NOMO-1 (cell line): ENCODE measurements around the gene ETV1.

Source experiments
- DNase-seq, 2 experiments: peaks; one replicate each; lab custom pipeline; 2025; ENCODE audit not compliant: unreplicated experiment in 2 of 2; lab: John Stamatoyannopoulos, UW

ETV1 gene

DNA sequence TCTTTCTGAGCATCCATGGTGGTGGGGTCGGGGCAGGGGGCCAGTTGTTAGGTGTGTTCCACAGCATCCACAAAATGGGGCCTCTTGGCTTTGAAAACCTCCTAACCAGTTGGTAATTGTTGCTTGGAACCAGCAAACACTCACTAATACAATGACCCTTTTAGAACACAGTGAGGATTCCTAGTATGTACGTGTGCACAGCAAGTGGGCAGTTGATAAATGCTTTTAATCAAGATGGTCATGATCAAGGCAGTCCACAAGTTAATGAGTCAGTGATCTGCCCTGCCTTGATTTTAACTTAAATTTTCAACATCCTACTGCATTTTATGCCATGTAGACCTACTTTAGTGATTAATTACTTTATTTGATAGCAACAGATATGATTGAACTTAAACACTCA is 103.1 kb downstream of the ETV1 start:
- DNase-seq, result no peak

DNA sequence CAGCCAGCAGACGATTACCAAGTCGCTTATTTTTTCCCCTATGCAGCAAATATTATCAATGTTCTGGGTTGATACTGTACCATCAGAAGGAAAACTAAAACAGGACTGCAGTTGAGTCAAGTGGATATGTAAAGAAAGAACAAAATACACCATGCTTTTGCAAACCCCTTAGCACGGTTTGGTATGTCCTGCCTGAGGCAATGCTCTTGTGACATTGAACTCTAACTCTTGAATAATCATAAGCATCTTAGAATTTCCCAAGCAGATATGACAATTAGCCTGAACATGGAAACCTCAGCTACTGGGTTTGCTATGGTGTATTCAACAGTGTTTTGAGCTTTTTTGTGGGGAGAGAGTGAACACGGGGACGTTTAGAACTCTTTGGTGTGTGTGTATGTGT is 107.4 kb downstream of the ETV1 start:
- no peak for DNase-seq

DNA sequence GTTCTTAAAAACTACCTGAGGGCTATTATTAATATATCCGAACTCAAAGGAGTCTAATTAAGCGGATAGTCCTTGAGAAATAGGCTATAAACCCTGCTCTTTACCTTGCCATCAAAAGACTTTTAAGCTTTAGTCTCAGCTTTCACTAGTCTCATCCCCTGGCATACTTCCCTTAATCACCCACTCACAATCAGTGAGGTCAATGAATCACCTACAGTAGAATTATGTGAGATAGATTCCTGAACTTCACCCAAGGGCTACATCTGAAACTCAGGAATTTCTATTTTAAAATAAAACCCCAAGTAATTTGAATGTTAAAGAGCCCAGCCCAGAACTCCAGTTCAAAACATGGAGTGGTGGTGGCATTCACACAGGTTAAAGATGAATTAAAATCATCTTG is 108.7 kb downstream of the ETV1 start:
- DNase-seq, result no peak

DNA sequence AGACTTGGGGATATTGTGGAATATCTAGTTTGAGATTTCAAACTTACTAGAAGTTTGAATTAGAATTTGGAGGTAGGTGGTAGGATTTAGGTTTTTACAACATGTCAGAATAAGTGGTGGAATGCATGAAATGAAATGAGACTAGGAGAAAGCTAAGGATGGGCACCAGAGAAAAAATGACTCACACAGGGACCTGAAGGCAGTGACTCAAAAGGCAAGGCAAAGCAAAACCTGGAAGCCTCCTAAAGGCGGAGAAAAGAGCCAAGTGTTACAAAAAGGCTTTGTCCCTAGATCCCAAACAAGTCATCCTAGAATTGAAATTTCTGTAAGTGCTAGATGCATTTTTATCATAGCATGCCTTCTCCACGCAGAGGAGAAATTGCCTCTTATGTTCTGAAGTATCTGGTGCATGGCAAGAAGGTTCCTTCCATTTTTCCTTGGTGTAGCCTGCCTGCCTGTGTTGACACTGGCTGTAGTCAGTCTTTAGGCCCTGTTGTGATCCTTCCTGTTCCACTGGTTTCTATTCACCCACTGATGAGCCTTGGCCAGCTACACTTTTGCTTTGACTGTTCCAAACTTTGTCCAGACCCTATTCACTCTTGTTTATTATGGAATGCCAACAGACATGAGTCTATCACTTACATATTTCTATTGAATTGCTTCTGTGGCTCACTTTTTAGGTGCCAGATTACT is 109.3 kb downstream of the ETV1 start:
- no peak for DNase-seq

DNA sequence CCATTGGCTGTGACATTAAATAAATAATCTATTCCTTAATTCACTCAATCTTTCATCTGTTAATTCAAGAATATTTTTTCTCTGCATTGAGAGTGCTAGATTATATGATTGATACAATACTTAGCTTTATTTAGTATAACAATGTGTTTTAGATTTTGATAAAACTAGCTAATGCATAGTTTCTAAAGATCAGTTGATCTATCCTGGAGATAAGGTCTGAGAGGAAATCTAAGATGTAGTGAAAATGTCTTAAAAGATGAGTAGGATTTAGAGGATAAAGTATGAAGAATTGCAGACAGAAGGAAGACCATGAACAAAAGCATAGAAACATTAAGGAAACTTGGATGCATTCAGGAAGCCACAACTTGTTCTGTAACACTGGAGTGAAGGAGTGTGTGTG is 110.3 kb downstream of the ETV1 start:
- DNase-seq, result no peak

DNA sequence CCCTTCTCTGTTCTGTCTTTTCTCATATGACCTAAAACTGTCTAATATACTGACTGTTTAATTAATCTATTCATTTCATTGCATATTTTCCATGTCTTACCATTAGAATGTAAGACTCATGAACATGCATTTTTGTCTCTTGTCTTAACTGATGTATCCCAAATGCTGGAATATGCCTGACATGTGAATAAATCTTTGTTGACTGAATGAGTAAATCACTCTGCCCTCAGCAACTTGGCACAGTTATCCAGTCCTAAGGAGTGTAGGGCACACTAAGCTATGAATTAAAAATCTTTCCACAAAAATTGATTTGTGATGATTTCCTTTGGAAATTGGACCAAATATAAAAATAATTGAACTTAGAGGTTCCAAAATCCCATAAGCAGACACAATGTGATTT is 111.3 kb downstream of the ETV1 start:
- no peak for DNase-seq

DNA sequence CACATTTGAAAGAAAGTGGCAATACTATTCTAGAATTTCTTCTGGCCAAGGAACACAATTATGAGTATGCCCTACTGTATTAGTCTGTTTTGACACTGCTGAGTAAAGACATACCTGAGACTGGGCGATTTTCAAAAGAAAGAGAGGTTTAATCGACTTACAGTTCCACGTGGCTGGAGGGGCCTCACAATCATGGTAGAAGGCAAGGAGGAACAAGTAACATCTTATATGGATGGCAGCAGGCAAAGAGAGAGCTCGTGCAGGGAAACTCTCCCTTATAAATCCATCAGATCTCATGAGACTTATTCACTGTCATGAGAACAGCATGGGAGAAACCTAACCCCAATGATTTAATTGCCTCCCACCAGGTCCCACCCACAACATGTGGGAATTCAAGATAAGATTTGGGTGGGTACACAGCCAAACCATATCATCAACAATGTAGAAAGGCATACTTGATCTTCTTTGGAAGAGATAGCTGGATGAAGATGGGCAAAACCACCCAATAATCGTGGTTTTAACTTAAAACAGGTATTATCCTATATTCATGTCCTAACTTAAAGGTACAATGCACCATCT is 113.9 kb downstream of the ETV1 start:
- no peak for DNase-seq

DNA sequence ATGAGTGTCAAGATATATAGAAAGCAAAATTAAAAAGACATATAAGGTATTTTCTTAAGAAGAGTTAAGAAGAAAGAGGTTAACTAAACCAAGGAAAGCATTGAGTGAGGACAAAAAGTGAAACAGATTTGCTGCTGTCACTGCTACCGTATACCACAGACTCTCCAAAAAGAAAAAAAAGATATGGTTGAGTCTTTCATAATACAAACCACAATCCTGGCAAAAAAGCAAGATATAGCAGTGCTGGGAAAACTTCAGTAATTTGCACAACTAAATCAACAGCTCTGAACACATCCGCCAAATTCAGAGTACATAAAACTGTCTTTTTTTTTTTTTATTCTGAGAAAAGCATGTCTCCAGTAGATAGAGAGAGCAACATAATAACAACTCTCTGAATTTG is 114.7 kb downstream of the ETV1 start:
- peak; percentile 5 to 67 for DNase-seq

DNA sequence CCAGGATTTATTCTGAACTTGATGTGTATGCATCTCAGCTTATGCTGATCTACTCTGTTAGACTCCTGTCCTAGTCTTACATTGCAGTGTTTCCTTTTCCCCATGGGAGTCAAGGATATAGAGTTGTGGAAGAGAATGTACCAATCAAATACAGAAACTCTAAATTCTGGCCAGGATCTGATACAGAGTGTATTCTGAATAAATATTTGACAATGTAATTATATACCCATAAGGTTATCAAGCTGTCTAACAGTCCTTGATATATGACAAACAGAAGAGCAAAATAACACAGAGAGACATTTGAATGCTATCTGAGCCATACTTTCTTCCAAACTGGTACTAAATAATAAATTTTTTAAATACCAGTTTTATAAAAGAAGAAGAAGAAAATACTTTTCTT is 116.8 kb downstream of the ETV1 start:
- DNase-seq, result no peak

DNA sequence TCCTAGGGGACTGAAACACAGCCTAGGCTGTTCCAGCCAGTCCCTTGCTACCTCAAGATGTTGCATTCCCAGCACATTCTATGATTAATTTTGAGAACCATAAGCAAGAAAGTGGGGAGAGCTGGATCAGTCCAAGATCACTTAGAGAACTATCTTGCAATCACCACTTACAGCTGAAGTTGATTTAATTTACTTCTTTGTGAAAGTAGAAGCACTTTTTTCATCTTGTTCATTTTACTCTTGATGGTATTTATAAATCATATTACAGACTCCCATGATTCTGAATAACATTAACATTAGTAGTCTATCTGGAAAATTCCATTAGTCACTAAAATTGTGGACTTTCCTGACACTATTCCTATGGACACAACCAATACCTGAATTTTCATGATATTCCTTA is 118.5 kb downstream of the ETV1 start:
- no peak for DNase-seq

DNA sequence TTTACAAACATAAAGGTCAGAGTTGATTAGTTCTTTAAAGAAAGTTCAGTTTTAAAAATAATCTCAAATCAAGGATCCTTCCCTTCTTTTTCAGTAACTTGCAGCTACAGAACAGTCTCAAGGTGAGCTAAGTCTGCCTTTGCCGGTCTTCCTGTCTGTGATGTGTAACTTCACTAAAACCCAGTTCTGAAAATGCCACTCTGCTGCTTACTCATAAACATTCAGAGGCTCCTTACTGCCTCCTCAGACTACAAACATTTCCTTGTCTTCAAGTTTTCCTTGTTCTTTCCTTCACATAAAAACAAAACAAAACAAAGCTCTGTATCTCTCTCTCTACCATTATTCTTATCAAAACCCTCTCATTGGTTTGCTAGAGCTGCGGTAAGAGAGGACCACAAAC is 128.7 kb downstream of the ETV1 start:
- DNase-seq, result no peak

DNA sequence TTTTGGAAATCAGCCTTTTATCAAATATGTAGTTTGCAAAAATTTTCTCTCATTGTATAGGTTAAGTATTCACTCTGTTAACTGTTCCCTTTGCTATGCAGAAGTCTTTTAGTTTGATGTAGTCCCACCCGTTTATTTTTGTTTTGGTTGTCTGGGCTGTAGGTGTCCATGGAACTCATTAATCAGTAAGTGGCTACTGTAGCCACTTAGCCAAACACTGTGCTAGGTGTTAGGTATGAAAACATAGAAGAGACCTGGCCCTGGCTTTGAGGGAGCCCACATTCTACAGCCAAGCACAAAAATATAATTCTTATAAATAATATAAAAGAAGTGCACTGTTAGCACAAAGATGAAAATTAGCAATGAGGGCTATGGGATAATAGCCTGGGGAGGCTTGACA is 133.5 kb downstream of the ETV1 start:
- no peak for DNase-seq

DNA sequence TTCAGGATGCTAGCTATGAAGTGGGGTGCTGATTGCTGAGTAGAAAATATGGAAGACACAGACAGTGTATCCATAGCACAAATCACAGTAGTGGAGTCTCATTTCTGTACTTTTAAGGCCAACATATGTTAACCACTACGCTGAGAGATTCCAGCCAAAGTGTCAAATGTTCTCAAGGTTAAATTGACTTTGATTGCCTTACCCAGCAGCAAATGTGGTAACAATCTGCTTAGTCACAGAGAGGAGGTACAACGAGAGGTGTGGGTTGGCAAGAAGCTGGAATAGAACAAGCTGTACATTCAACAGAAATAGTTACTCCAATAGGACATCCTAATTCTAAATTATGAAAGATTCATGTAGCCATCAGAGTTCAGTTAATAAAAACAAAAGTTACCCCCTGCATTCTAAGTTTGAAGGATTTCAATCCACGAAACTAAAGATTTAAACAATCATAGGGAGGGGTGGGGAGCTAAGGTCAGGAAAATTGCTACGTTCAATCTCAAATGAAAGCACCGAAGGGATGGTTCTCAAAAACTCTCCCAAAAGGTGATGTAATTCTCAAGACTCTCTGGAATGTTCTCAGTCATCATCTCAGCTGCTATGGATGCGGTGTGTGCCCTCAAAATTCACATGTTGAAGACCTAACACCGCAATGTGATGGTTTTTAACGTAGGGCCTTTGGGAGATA is 137.0 kb downstream of the ETV1 start:
- no peak for DNase-seq

DNA sequence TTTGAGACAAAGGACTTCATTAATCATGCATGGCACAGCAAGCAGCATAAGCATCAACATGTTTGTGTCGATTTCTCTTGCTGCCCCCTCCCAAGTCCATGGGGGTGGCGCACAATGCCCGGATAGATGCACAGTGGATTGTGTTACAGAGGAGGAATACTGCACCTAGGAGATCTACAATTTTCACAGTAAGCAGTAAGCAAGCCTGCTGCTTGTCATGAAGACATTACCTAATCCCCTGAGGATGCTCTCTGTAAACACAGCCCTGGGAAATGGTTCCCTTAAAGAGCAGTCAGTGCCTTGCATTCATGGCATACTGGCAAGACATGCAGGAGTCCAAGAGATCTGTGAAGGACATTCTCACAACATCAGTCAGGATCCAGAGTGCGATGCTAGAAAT is 137.7 kb downstream of the ETV1 start:
- no peak for DNase-seq

DNA sequence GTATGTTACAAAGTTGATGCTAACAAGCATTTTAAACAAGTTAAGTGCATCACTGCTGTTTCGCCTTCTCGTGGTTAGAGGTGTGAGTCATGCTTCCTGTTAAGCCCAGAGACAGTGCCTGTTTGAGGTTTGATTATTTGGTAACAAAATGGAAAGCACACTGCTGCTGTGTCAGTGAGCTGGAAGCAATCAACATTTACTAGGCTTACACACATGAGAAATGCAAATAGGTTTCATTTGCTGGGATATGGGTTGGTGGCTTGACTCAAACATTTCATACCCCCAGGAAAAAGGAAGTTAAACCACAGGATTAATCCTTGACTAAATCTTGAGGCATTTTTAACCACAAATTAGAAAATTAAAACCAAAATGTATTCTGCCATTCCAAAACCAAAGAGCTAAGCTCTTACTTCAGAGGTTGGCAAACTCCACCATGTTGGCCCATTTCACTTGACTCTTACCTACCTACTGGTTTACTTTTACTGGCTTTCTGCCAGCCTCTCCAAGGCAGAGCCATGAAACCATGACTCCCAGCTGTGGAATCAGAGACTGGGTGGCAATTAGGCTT is 139.2 kb downstream of the ETV1 start:
- DNase-seq, result peak; percentile 86 to 97

DNA sequence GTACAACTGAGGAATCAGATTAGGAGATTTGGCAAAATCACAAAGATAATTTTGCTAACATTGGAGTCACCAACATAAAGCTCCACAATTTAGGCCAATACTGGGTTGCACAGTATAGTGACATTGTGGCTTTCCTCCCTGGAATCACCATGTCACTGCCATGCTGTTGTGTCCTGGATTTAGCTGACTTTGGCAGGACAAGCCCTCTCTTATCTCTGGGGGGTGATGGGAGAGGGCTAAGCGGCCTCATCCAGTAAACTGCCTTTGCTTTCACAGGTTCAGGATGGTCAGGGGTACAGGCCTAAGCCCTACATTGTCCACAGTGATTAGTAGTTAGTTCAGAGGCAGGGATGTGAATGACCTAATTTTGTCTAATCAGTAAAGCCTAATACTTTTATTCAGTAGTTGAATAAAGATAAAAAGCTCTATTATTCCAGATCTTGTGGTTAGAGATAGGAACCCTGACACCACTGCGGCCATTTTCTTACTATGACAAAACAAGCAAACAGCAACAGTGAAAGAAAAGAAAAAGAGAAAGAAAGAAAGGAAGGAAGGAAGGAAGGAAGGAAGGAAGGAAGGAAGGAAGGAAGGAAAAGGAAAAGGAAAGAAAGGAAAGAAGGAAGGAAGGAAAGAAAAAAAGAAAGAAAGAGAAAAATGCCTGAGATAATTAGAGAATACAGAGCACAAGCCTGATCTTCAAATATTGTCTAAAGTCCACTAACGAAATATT is 140.1 kb downstream of the ETV1 start:
- DNase-seq, result no peak

DNA sequence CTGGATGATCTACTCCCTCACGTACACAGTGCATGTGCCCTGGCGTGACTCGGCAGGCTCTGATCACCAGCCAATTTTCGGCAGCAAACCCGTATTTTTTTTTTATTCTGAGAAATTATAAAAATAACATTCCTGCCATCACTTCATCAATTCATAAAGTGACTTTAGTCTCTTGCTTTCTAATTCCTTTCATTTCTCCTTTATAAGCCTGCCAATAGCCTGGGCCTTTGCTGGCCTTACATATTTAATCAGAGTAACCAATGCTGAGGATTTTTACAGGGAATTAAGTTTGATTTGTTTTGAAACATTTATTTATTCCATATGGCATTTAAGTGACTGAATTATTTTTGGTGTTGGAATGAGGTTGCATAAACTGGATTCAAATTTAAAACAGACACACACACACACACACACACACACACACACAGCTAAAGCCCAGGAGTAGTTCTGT is 140.8 kb downstream of the ETV1 start:
- no peak for DNase-seq

DNA sequence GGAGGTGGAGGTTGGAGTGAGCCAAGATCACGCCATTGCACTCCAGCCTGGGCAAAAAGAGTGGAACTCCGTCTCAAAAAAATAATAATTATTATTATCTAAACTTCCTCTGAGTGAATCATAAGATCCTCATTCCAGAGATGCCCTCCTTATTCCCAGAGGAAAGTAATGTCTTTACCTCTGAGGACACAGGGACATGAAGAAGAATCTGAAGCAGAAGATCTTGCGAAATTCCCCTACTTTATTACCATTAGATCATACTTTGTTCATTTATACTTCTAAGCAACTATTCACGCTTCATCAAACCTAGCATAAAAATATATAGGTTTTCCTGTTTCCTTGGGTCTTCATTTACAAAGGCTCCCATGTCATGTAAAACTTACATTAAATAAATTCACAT is 143.1 kb downstream of the ETV1 start:
- no peak for DNase-seq

DNA sequence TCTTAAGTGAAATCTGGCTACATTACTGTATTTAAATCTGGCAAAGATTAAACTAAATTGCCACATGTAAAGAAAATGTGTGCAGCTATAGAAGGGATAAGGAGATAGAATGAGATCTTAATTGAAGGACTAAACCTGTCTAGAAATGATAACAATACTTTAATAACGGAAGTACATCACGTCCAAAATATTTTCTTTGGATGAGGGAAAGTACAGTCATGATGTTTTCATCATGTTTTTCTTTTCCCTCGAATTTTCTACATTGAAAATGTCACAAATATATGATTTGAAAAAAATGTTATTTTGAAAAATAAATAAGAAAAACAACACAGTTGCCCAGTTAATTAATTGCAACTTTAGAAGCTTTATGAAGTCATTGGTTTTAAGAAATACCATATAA is 143.9 kb downstream of the ETV1 start:
- DNase-seq, result no peak

DNA sequence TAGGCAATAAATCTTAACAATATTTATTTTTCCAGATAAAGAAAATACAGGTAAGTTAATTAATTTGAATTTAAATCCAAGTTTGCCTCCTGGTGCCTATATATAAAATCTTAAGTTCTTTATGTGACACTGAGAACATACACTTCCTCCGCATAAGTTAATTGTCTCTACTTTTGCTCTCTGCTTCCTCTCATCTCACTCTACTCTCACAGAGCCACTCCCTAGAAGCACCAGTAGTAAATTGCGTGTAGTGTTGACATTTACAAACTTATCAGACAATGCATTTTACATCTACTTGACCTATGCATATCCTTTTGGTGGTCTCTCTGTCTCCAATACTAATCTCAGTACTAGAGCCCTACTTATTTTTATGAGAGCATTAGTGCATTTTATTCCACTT is 144.5 kb downstream of the ETV1 start:
- no peak for DNase-seq

DNA sequence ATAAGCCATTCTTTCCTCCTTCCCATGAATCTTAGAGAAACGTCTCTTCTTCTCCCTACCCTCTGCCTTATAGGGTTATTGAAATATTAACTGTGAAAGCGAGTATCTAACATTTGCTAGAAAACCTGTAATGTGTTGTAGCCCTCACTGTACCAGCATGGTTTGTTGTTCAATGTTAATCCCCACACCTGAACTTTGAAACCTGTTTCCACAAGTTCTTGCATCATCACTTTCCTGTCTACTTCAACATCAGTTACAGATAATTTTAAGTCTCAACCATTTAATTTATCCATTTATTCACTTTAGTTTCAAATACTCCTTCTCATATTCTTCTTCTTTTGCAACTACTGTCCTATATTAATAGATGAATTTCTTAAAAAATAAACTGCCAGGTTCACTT is 148.2 kb downstream of the ETV1 start:
- DNase-seq, result no peak
